Cardiac fibroblast (primary cell): ENCODE results near the gene CUL3.

ENCODE experiments used
- DNase-seq, 2 donors: peaks; one replicate each; pipeline versions ENCODE4 v3.0.0 to v3.0.0-alpha.2; 2010; ENCODE audit warnings: low read depth in 2 of 2
- H3K4me3 ChIP-seq, 2 donors: replicated peaks in 1 of 2; 1 replicate in 1 of 2; 2 replicates in 1 of 2; pipeline ENCODE4 v1.5.1; 2011; ENCODE audit warnings: low read depth in 2 of 2, low read length in 2 of 2, mild to moderate bottlenecking in 2 of 2, moderate library complexity in 1 of 2
- CTCF ChIP-seq: IDR thresholded peaks from one replicate; pipeline ENCODE4 v1.5.1; 2011; ENCODE audit warnings: low read depth, mild to moderate bottlenecking, low read length, inconsistent platforms

The CUL3 gene

GRCh38 chr2:224457408-224458096 lies 127.6 kb downstream of the CUL3 start:
- DNase-seq: no peak
- H3K4me3 ChIP-seq: no peak overlapping the region
- no peak for TF ChIP-seq CTCF

GRCh38 chr2:224453892-224454291 lies 131.3 kb downstream of the CUL3 start:
- no peak for DNase-seq
- TF ChIP-seq CTCF: no peak
- H3K4me3 ChIP-seq: no peak overlapping the region

- no peak overlapping the region for H3K4me3 ChIP-seq
- peak; percentile 68 for TF ChIP-seq CTCF
- peak; percentile 27 to 43 for DNase-seq
Measured at GRCh38 chr2:224449212-224450147, 135.7 kb downstream of the CUL3 start.

GRCh38 chr2:224448236-224448635 lies 136.9 kb downstream of the CUL3 start:
- no peak overlapping the region for H3K4me3 ChIP-seq
- TF ChIP-seq CTCF: no peak
- no peak for DNase-seq

- no peak for DNase-seq
- TF ChIP-seq CTCF: no peak
- no peak overlapping the region for H3K4me3 ChIP-seq
Measured at GRCh38 chr2:224444783-224445182, 140.4 kb downstream of the CUL3 start.

- no peak for DNase-seq
- no peak overlapping the region for H3K4me3 ChIP-seq
- TF ChIP-seq CTCF: no peak
Measured at GRCh38 chr2:224444021-224444420, 141.1 kb downstream of the CUL3 start.
